ENCODE measurements around the gene YLPM1. TPM values are rescaled to one million over a fixed set of nuclear protein-coding genes. Genes with fewer than 3 reads are reported as not detected.
"Not testable (repeated sequence)": the region's sequence is repeated elsewhere in the genome, so short reads cannot be mapped to it uniquely, and the experiment has no call there.

YLPM1 gene
- total RNA-seq, 1 donor from 2014 or later: 90.4 TPM

GRCh38 chr14:74747237-74747636 lies 15.9 kb upstream of the YLPM1 start:
- no peak overlapping the region for H3K27ac Mint-ChIP-seq
- no peak for TF ChIP-seq CTCF (conservative IDR thresholded peaks at IDR 0.05)
- no peak overlapping the region for H3K4me3 Mint-ChIP-seq
- no peaks in the 10 kb centered on the region for H3K4me1 Mint-ChIP-seq (ENCODE audit: unreplicated experiment)
- no peaks in the 10 kb centered on the region for H3K27me3 Mint-ChIP-seq
- no peaks in the 10 kb centered on the region for H3K9me3 Mint-ChIP-seq
- no peaks in the 10 kb centered on the region for H3K36me3 Mint-ChIP-seq
- no peak for DNase-seq (ENCODE audit: extremely low spot score, unreplicated experiment)

GRCh38 chr14:74754157-74754556 lies 9.0 kb upstream of the YLPM1 start:
- no peak overlapping the region for H3K27ac Mint-ChIP-seq

GRCh38 chr14:74754899-74755298 lies 8.2 kb upstream of the YLPM1 start:
- Mint-ChIP-seq H3K27ac (no peak overlapping the region), H3K36me3 (no peaks in the 10 kb centered on the region), H3K4me1 (ENCODE audit: unreplicated experiment) (no peaks in the 10 kb centered on the region), H3K4me3 (no peak overlapping the region), H3K27me3 (peaks cover 3% of the 10 kb centered on the region), H3K9me3 (no peaks in the 10 kb centered on the region)
- no peak for DNase-seq (ENCODE audit: extremely low spot score, unreplicated experiment)
- no peak for TF ChIP-seq CTCF (conservative IDR thresholded peaks at IDR 0.05)

More at GRCh38 chr14:74754157-74754556, 9.0 kb upstream of the YLPM1 start:
- no peak for DNase-seq (ENCODE audit: extremely low spot score, unreplicated experiment)
- no peaks in the 10 kb centered on the region for H3K9me3 Mint-ChIP-seq
- no peaks in the 10 kb centered on the region for H3K4me1 Mint-ChIP-seq (ENCODE audit: unreplicated experiment)
- peaks cover 3% of the 10 kb centered on the region for H3K27me3 Mint-ChIP-seq
- no peaks in the 10 kb centered on the region for H3K36me3 Mint-ChIP-seq
- no peak overlapping the region for H3K4me3 Mint-ChIP-seq
- TF ChIP-seq CTCF (conservative IDR thresholded peaks at IDR 0.05): no peak

- Mint-ChIP-seq H3K4me1 (ENCODE audit: unreplicated experiment) (no peaks in the 10 kb centered on the region), H3K27ac (no peak overlapping the region), H3K4me3 (no peak overlapping the region), H3K27me3 (peaks cover 7% of the 10 kb centered on the region), H3K9me3 (no peaks in the 10 kb centered on the region), H3K36me3 (no peaks in the 10 kb centered on the region)
- DNase-seq (ENCODE audit: extremely low spot score, unreplicated experiment): no peak
- no peak for TF ChIP-seq CTCF (conservative IDR thresholded peaks at IDR 0.05)
Observed at GRCh38 chr14:74756326-74756725, 6.8 kb upstream of the YLPM1 start.

GRCh38 chr14:74758505-74758904 lies 4.6 kb upstream of the YLPM1 start:
- not testable (repeated sequence) for H3K9me3 Mint-ChIP-seq; H3K27ac Mint-ChIP-seq; H3K36me3 Mint-ChIP-seq; DNase-seq (ENCODE audit: extremely low spot score, unreplicated experiment); H3K4me3 Mint-ChIP-seq; H3K4me1 Mint-ChIP-seq (ENCODE audit: unreplicated experiment)
- peaks cover 10% of the 10 kb centered on the region for H3K27me3 Mint-ChIP-seq

GRCh38 chr14:74763803-74764531 lies 851 bp downstream of the YLPM1 start:
- Mint-ChIP-seq H3K4me3 (peak overlapping the region; percentile 94), H3K36me3 (peaks cover 23% of the 10 kb centered on the region), H3K27me3 (peaks cover 8% of the 10 kb centered on the region), H3K9me3 (no peaks in the 10 kb centered on the region), H3K27ac (peak overlapping the region; percentile 91), H3K4me1 (ENCODE audit: unreplicated experiment) (peaks cover 40% of the 10 kb centered on the region)
- DNase-seq (ENCODE audit: extremely low spot score, unreplicated experiment): no peak
- no peak for TF ChIP-seq CTCF (conservative IDR thresholded peaks at IDR 0.05)

All from type B pancreatic cell (in vitro differentiated cells).